ENCODE results near the gene IKZF1.

DNA sequence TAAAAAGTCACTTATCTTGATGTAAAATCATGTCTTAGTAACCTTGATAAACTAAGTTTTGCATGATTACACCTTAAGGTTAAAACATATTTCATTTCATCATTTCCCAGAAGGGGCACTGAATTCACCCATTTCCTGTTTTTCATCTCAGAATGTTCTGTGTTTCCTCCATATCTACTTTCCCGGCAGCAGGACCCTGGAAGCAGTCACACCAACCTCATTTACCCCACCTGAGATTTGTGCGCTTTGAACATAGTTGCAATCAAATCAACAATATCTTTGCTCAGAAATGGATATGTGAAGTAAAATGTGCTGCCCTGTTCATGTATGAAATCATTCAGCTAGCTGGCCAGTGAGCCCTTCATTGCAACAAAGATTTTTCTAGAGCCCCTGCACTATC is 46.8 kb downstream of the IKZF1 start:
- TF ChIP-seq, protein P1, sequence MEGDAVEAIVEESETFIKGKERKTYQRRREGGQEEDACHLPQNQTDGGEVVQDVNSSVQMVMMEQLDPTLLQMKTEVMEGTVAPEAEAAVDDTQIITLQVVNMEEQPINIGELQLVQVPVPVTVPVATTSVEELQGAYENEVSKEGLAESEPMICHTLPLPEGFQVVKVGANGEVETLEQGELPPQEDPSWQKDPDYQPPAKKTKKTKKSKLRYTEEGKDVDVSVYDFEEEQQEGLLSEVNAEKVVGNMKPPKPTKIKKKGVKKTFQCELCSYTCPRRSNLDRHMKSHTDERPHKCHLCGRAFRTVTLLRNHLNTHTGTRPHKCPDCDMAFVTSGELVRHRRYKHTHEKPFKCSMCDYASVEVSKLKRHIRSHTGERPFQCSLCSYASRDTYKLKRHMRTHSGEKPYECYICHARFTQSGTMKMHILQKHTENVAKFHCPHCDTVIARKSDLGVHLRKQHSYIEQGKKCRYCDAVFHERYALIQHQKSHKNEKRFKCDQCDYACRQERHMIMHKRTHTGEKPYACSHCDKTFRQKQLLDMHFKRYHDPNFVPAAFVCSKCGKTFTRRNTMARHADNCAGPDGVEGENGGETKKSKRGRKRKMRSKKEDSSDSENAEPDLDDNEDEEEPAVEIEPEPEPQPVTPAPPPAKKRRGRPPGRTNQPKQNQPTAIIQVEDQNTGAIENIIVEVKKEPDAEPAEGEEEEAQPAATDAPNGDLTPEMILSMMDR (IDR thresholded peaks at IDR 0.05 in 2 of 3, conservative IDR thresholded peaks at IDR 0.05 in 1 of 3; ENCODE audit: borderline replicate concordance in 1 of 3, insufficient read depth in 1 of 3, low read depth in 2 of 3, low read length in 2 of 3): no peak
- TF ChIP-seq POLR2AphosphoS5 (IDR thresholded peaks at IDR 0.05; ENCODE audit: low read depth, low read length): no peak
- TF ChIP-seq EZH2 (IDR thresholded peaks at IDR 0.05): no peak
